ENCODE measurements around the gene SLCO2B1. TPM values are rescaled to one million over a fixed set of nuclear protein-coding genes. Genes with fewer than 3 reads are reported as not detected.

SLCO2B1 gene
- total and polyA plus RNA-seq, 2 experiments from 2014 or later = 0.07 TPM; not detected in 1

GRCh38 chr11:75238595-75239440 is 87.9 kb downstream of the SLCO2B1 start:
- Histone ChIP-seq H3K27me3 (peaks cover 69% of the 10 kb centered on the region), H3K27ac (no peak overlapping the region), H3K36me3 (no peaks in the 10 kb centered on the region), H3K4me3 (no peak overlapping the region), H3K4me1 (ENCODE audit: low read depth) (no peaks in the 10 kb centered on the region), H3K9me3 (ENCODE audit: low read depth) (no peaks in the 10 kb centered on the region)
- no peak for TF ChIP-seq CTCF (IDR thresholded peaks at IDR 0.05; ENCODE audit: low read depth, low read length)
- DNase-seq (ENCODE audit: low read depth in 1 of 2, low spot score in 1 of 2) = no peak

- no peak for DNase-seq (ENCODE audit: low read depth in 1 of 2, low spot score in 1 of 2)
- H3K4me3 ChIP-seq = no peak overlapping the region
- no peaks in the 10 kb centered on the region for H3K4me1 ChIP-seq (ENCODE audit: low read depth)
Measured at GRCh38 chr11:75239531-75240290, 88.8 kb downstream of the SLCO2B1 start.

GRCh38 chr11:75240311-75241035 is 89.6 kb downstream of the SLCO2B1 start, which contains the start of gene TPBGL:
TSS of gene TPBGL (plus strand) at chr11:75240774. CDS start at chr11:75241050, 276 bp downstream.
- Histone ChIP-seq H3K36me3 (no peaks in the 10 kb centered on the region), H3K9me3 (ENCODE audit: low read depth) (no peaks in the 10 kb centered on the region), H3K27ac (no peak within 1 kb of the TSS), H3K4me1 (ENCODE audit: low read depth) (no peaks in the 10 kb centered on the region), H3K27me3 (peaks cover 86% of the 10 kb centered on the region), H3K4me3 (peak within 1 kb of the TSS; percentile 40)
- peak in 1 of 2 donors; percentile 69 for DNase-seq (ENCODE audit: low read depth in 1 of 2, low spot score in 1 of 2)
- no peak for TF ChIP-seq CTCF (IDR thresholded peaks at IDR 0.05; ENCODE audit: low read depth, low read length)

More at GRCh38 chr11:75239531-75240290, 88.8 kb downstream of the SLCO2B1 start:
- TF ChIP-seq CTCF (IDR thresholded peaks at IDR 0.05; ENCODE audit: low read depth, low read length) = no peak
- no peaks in the 10 kb centered on the region for H3K36me3 ChIP-seq
- H3K9me3 ChIP-seq (ENCODE audit: low read depth) = no peaks in the 10 kb centered on the region
- no peak overlapping the region for H3K27ac ChIP-seq
- peaks cover 78% of the 10 kb centered on the region for H3K27me3 ChIP-seq

GRCh38 chr11:75241036-75241905 is 90.4 kb downstream of the SLCO2B1 start:
- DNase-seq (ENCODE audit: low read depth in 1 of 2, low spot score in 1 of 2) = peak; percentile 90
- peaks cover 88% of the 10 kb centered on the region for H3K27me3 ChIP-seq
- H3K4me1 ChIP-seq (ENCODE audit: low read depth) = no peaks in the 10 kb centered on the region
- TF ChIP-seq CTCF (IDR thresholded peaks at IDR 0.05; ENCODE audit: low read depth, low read length) = peak; percentile 55
- peak overlapping the region; percentile 40 for H3K4me3 ChIP-seq
- H3K36me3 ChIP-seq = no peaks in the 10 kb centered on the region
- H3K9me3 ChIP-seq (ENCODE audit: low read depth) = no peaks in the 10 kb centered on the region
- H3K27ac ChIP-seq = no peak overlapping the region

Data from cardiac muscle cell (in vitro differentiated cells and primary cell).